ENCODE results near the gene EXOSC2. TPM values are rescaled to one million over a fixed set of nuclear protein-coding genes. Genes with fewer than 3 reads are reported as not detected.
A peak's percentile ranks its signal among the peaks of the same experiment; 100 is the strongest.

EXOSC2 gene
- total RNA-seq, 1 experiment from 2014 or later = 41.0 TPM

DNA sequence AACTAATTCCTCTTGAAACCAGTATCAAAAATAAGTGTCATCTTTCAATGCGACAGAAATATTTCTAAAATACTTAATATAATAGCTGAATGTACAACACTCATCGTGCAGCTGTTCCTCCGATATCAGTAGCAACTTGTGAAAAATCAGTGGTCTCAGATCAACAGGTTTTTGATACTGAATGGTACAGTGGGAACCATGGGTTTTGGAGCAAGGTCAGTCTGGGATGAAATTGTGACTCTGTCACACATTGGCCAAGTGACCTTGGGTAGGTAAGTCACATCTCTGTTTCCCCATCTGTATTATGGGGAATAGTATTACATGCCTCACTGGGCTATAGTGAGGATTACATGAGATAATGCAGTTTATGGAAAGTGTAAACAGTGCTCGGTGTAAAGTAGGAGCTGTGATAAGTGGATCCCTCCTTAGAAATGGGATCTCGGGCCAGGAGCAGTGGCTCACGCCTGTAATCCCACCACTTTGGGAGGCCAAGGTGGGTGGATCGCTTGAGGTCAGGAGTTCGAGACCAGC lies 17.3 kb downstream of the EXOSC2 start:
- Histone ChIP-seq H3K27me3 (ENCODE audit: control insufficient read depth, insufficient read depth, low read length) (no peaks in the 10 kb centered on the region), H3K27ac (ENCODE audit: low read length) (no peak overlapping the region), H3K4me3 (ENCODE audit: low read depth in 2 of 2, low read length in 2 of 2) (no peak overlapping the region), H3K9me3 (ENCODE audit: control insufficient read depth, insufficient read depth, low read depth, low read length) (no peaks in the 10 kb centered on the region), H3K4me1 (ENCODE audit: control insufficient read depth, insufficient read depth, low read length) (0 out of 2 replicates have a peak, but pooled peaks cover 7% of the 10 kb centered on the region), H3K36me3 (ENCODE audit: control insufficient read depth, insufficient read depth, low read length) (no peaks in the 10 kb centered on the region; the same call in 1 of the 2 replicates)
- intact Hi-C loops (cut with micrococcal nuclease; ENCODE audit: unreplicated experiment) (no loop called here), in situ Hi-C loops (cut with HindIII; ENCODE audit: low pct_unique_long_range_greater_than_20kb, low sequenced_read_pairs) (no loop called here)
- BruUV-seq (replicated peaks) = no TSS peak
- ChIA-PET POLR2A (interaction anchor here (0.6 kb wide), 1 partner anchor 372 kb away, joined by 6 read pairs; no protein-coding TSS in a partner anchor), CTCF (interaction anchor here (0.8 kb wide), 1 partner anchor 999 kb away, joined by 4 read pairs; no protein-coding TSS in a partner anchor)
- no peak for ATAC-seq
- no peak for TF ChIP-seq TCF7L2 (IDR thresholded peaks at IDR 0.05; ENCODE audit: low read depth, low read length)
- TF ChIP-seq, protein P1, sequence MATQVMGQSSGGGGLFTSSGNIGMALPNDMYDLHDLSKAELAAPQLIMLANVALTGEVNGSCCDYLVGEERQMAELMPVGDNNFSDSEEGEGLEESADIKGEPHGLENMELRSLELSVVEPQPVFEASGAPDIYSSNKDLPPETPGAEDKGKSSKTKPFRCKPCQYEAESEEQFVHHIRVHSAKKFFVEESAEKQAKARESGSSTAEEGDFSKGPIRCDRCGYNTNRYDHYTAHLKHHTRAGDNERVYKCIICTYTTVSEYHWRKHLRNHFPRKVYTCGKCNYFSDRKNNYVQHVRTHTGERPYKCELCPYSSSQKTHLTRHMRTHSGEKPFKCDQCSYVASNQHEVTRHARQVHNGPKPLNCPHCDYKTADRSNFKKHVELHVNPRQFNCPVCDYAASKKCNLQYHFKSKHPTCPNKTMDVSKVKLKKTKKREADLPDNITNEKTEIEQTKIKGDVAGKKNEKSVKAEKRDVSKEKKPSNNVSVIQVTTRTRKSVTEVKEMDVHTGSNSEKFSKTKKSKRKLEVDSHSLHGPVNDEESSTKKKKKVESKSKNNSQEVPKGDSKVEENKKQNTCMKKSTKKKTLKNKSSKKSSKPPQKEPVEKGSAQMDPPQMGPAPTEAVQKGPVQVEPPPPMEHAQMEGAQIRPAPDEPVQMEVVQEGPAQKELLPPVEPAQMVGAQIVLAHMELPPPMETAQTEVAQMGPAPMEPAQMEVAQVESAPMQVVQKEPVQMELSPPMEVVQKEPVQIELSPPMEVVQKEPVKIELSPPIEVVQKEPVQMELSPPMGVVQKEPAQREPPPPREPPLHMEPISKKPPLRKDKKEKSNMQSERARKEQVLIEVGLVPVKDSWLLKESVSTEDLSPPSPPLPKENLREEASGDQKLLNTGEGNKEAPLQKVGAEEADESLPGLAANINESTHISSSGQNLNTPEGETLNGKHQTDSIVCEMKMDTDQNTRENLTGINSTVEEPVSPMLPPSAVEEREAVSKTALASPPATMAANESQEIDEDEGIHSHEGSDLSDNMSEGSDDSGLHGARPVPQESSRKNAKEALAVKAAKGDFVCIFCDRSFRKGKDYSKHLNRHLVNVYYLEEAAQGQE (IDR thresholded peaks at IDR 0.05; ENCODE audit: insufficient read depth in 1 of 2, low read depth in 2 of 2, low read length in 1 of 2) = no peak
- TF ChIP-seq SIN3A (IDR thresholded peaks at IDR 0.05; ENCODE audit: borderline replicate concordance, insufficient read depth, low read depth, low read length) = no peak
- TF ChIP-seq, protein P2, sequence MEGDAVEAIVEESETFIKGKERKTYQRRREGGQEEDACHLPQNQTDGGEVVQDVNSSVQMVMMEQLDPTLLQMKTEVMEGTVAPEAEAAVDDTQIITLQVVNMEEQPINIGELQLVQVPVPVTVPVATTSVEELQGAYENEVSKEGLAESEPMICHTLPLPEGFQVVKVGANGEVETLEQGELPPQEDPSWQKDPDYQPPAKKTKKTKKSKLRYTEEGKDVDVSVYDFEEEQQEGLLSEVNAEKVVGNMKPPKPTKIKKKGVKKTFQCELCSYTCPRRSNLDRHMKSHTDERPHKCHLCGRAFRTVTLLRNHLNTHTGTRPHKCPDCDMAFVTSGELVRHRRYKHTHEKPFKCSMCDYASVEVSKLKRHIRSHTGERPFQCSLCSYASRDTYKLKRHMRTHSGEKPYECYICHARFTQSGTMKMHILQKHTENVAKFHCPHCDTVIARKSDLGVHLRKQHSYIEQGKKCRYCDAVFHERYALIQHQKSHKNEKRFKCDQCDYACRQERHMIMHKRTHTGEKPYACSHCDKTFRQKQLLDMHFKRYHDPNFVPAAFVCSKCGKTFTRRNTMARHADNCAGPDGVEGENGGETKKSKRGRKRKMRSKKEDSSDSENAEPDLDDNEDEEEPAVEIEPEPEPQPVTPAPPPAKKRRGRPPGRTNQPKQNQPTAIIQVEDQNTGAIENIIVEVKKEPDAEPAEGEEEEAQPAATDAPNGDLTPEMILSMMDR (IDR thresholded peaks at IDR 0.05) = no peak
- no peak for TF ChIP-seq POLR2AphosphoS5 (IDR thresholded peaks at IDR 0.05; ENCODE audit: low read depth, low read length)
- DNase-seq (ENCODE audit: low read depth, low spot score) = no peak

DNA sequence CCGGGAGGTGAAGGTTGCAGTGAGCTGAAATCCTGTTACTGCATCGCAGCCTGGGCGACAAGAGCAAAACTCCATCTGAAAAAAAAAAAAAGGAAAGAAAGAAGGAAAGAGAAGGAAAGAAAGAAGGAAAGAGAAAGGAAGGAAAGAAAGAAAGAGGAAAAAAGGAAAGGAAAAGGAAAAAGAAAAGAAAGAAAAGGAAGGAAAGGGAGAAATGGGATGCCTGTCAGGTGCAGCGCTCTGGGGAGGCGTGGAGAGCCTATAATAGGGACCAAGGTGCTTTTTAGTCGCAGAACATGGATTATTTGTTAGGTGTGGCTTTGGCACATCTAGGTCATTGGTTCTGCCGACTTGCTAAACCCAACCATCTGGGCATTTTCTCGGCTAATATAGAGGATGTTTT lies 17.9 kb downstream of the EXOSC2 start:
- H3K9me3 ChIP-seq (ENCODE audit: control insufficient read depth, insufficient read depth, low read depth, low read length) = no peaks in the 10 kb centered on the region
- no peaks in the 10 kb centered on the region for H3K27me3 ChIP-seq (ENCODE audit: control insufficient read depth, insufficient read depth, low read length)
- in situ Hi-C loops (cut with HindIII; ENCODE audit: low pct_unique_long_range_greater_than_20kb, low sequenced_read_pairs) = no loop called here
- CTCF ChIA-PET = interaction anchor here (0.8 kb wide), 1 partner anchor 998 kb away, joined by 4 read pairs; no protein-coding TSS in a partner anchor
- peak overlapping the region; percentile 61; the same call in 1 of the 2 replicates for H3K27ac ChIP-seq (ENCODE audit: low read length)
- no peak for DNase-seq (ENCODE audit: low read depth, low spot score)
- POLR2A ChIA-PET = interaction anchor here (0.6 kb wide), 1 partner anchor 371 kb away, joined by 6 read pairs; no protein-coding TSS in a partner anchor
- TF ChIP-seq, protein P1 (IDR thresholded peaks at IDR 0.05; ENCODE audit: insufficient read depth in 1 of 2, low read depth in 2 of 2, low read length in 1 of 2) = no peak
- TF ChIP-seq TCF7L2 (IDR thresholded peaks at IDR 0.05; ENCODE audit: low read depth, low read length) (no peak), POLR2AphosphoS5 (IDR thresholded peaks at IDR 0.05; ENCODE audit: low read depth, low read length) (no peak), SIN3A (IDR thresholded peaks at IDR 0.05; ENCODE audit: borderline replicate concordance, insufficient read depth, low read depth, low read length) (no peak)
- TF ChIP-seq, protein P2 (IDR thresholded peaks at IDR 0.05) = no peak
- no TSS peak for BruUV-seq (replicated peaks)
- intact Hi-C loops (cut with micrococcal nuclease; ENCODE audit: unreplicated experiment) = no loop called here
- no peak for ATAC-seq
- H3K36me3 ChIP-seq (ENCODE audit: control insufficient read depth, insufficient read depth, low read length) = no peaks in the 10 kb centered on the region; the same call in 1 of the 2 replicates
- 0 out of 2 replicates have a peak, but pooled peaks cover 7% of the 10 kb centered on the region for H3K4me1 ChIP-seq (ENCODE audit: control insufficient read depth, insufficient read depth, low read length)
- no peak overlapping the region for H3K4me3 ChIP-seq (ENCODE audit: low read depth in 2 of 2, low read length in 2 of 2)
